NCI-H1930 (cell line): Measurements from ENCODE around the gene GPR50.

Experiments
- DNase-seq, 2 experiments: peaks; one replicate each; lab custom pipeline; 2025; lab: John Stamatoyannopoulos, UW

Gene GPR50

GRCh38 chrX:151227627-151228026, 51.2 kb downstream of the GPR50 start:
- no peak for DNase-seq

- DNase-seq = no peak
Observed at GRCh38 chrX:151228935-151229334, 52.6 kb downstream of the GPR50 start.
